ENCODE measurements around the gene NHLH1.
A peak's percentile ranks its signal among the peaks of the same experiment; 100 is the strongest.

NHLH1 gene

DNA sequence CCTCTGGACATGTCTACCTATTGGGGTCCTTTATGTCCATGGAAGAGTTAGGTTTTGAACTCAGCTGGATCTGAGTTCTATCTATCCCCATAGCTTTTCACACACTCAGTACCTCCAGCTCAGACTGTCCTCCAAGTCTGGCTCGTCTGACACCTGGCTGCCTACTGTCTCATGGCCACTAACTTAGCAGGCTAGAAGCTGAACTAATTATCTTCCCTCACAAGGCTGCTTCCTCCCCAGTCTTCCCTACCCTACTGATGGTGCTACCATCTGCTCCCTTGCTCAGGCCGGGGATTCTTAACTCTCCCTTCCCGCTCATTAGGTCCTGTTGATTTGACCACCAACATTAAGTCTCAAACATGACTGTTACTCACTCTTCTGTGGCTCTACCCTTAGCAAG is 46.8 kb downstream of the NHLH1 start:
- DNase-seq, result no peak

DNA sequence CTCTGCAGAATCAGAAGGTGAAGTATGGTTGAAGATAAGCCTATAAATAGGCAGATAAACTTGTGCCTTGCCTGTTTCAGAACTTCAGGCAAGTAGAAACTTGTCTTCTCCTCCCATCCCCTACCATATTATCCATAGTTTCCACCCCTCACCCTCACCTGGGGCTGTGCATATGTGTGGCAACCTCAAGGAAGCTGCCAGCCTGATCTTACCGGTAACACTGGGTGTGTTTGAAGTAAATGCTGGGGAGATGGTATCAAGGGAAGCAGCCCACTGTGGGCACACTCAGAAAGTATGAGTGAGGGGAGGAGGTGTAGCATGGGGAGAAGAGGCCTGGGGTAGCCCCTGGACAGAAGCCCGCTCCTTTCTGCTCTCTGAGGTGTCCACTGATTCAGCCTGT is 48.0 kb downstream of the NHLH1 start:
- no peak for DNase-seq

DNA sequence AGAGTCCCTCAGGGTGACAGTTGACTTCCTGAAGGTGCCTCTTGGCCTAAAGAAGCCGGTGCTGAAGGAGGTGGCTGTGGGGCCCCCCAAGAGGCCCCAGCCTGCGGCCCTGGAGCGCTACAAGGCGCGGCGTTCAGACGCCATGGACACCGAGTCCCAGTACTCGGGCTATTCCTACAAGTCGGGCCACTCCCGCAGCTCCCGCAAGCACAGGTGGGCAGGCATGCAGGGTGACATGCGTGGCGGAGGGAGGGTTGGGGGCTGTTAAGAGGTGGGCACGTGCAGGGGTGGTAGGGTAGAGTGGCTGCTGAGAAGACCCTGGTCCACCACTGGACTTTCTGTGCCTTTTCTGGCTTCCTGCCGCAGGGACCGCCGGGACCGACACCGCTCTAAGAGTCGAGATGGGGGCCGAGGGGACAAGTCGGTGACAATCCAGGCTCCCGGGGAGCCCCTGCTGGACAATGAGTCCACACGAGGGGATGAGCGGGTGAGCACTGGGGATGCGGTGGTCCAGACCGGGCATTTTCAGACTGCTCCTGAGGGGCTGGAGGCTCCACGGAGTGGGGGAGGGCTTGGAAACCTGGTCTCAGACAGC is 48.9 kb downstream of the NHLH1 start:
- DNase-seq, result no peak

DNA sequence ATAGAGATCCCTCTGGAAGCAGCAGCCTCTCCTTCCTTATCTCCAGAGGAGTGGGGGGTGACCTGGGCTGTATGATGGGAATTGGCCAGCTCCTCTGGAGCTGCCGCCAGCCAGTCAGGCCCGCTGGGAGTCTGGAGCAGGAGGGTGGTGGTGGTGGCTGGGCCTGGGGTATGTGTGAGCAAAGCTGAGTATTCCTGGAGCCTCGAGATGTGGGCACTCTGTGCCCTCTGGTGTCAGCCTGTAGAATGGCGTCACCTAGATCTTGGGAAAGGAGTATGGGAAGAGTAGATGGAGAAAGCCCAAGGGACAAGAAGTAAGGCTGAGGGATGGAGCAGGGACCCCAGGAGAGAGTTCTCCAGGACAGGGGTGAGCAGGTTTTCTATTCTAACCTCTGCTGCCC is 49.5 kb downstream of the NHLH1 start:
- DNase-seq, result peak; percentile 68

GRCh38 chr1:160418483-160418882 is 51.6 kb downstream of the NHLH1 start:
- no peak for DNase-seq

GRCh38 chr1:160419150-160419837 is 52.4 kb downstream of the NHLH1 start:
- no peak for DNase-seq

- DNase-seq, result no peak
These were observed 52.9 kb downstream of the NHLH1 start for GRCh38 chr1:160419838-160420169.

GRCh38 chr1:160420881-160421842 is 54.3 kb downstream of the NHLH1 start:
- DNase-seq, result no peak

DNA sequence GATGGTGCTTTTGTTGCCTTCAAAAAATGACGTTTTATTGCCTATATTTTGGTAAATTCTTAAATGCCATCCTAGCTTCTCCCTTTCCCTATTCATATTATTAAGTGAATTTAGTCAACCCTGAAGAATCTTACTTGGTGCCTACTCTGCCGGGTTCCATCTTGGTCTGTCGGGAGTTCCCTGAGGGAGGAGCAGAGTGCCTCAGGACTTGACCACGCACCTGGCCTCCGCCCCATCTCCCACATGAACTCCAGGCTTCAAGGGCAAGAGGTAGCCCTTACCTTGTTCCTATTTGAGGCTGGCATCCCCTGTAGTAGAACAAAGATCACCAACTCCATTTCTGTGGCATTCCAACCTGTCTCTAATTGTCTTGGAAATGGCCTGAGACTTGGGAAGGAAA is 55.0 kb downstream of the NHLH1 start:
- no peak for DNase-seq

Measured in fibroblast of skin of scalp (primary cell).